ENCODE data around the gene GARNL3.

Gene GARNL3

DNA sequence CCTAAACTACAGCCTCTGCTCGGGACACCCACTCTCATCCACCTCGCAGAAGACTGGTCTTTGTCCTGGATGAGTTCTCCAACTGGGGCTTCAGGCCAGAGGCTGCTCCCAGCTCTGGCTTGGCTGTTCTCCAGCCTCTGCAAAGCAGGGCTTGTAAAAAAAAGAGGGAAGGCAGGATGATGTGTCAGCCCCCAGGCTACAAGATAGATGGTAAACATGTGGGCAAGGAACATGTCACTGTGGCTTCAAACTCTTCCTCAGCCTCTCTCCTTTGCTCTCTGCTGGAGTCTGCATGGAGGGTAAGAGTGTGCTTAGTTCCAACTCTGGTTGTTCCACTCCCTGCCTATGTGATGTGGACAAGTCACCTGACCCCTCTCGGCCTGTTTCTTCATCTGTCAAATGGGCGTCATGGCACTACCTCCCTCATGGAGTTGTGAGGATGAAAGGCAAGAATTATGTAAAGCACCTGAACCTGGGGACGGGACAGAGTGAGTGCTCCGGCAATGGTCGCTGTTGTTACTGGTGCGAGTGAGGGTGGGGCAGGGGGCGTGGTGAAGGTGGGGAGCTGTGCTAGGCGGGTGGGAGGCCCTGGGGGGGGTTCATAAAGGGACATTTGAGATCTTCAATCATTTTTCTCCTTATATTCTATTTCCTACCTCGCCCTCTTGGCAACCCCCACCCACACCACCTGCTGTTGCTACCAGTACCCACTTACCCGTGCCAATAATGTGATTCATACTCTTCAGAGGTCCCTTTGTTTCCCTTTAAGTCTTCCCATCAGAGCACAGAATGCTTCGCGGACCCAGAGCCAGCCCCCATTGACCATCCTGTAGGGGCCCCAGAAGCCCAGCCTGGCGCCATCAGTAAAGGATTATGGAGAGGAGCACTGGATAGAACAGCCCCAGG is 152.8 kb downstream of the GARNL3 start:
- no peak for DNase-seq (ENCODE audit: insufficient read length, low spot score)
- no peak for FAIRE-seq

DNA sequence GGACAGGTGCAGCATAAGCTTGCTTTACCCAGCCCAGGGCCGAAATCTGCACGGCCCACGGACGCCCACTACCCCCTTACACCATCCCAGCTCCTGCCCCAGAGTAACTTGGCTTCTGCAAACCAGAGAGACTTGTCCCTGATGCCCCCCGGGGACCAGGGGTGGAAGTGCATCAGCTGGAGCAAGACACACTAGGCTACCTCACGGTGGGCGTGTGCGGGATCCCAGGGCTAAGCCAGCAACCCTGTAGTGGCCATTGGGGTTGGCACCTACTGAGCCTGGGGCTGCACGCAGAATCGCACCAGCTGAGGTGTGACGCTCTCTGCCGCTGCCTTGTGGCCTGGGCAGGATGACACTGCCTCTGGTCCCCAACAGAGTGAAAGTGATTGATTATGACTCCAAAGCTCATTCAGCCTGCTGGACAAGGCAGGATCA is 153.5 kb downstream of the GARNL3 start:
- no peak for TF ChIP-seq POLR2A (IDR thresholded peaks at IDR 0.05; ENCODE audit: low read depth, low read length)
- no peak for TF ChIP-seq POU2F2 (IDR thresholded peaks at IDR 0.05; ENCODE audit: low read depth, low read length)
- no peak for TF ChIP-seq PAX5 (IDR thresholded peaks at IDR 0.05; ENCODE audit: insufficient read depth, low read length, severe bottlenecking)
- no peak for TF ChIP-seq SPI1 (IDR thresholded peaks at IDR 0.05; ENCODE audit: low read depth, low read length)
- no peak for TF ChIP-seq POLR2AphosphoS5 (IDR thresholded peaks at IDR 0.05; ENCODE audit: low read depth, low read length)
- TF ChIP-seq TAF1 (IDR thresholded peaks at IDR 0.05; ENCODE audit: low read depth, low read length), result no peak
- FAIRE-seq, result no peak
- DNase-seq (ENCODE audit: insufficient read length, low spot score), result peak; percentile 53

More for the DNA sequence above, 152.8 kb downstream of the GARNL3 start:
- no peak for TF ChIP-seq PAX5 (IDR thresholded peaks at IDR 0.05; ENCODE audit: insufficient read depth, low read length, severe bottlenecking)
- TF ChIP-seq POLR2A (IDR thresholded peaks at IDR 0.05; ENCODE audit: low read depth, low read length), result no peak
- TF ChIP-seq POU2F2 (IDR thresholded peaks at IDR 0.05; ENCODE audit: low read depth, low read length), result no peak
- TF ChIP-seq TAF1 (IDR thresholded peaks at IDR 0.05; ENCODE audit: low read depth, low read length), result no peak
- TF ChIP-seq SPI1 (IDR thresholded peaks at IDR 0.05; ENCODE audit: low read depth, low read length), result no peak
- TF ChIP-seq POLR2AphosphoS5 (IDR thresholded peaks at IDR 0.05; ENCODE audit: low read depth, low read length), result no peak

GRCh38 chr9:127419348-127419747 is 154.8 kb downstream of the GARNL3 start:
- TF ChIP-seq POU2F2 (IDR thresholded peaks at IDR 0.05; ENCODE audit: low read depth, low read length), result no peak
- no peak for TF ChIP-seq SPI1 (IDR thresholded peaks at IDR 0.05; ENCODE audit: low read depth, low read length)
- DNase-seq (ENCODE audit: insufficient read length, low spot score) (no peak), FAIRE-seq (no peak)

GRCh38 chr9:127421057-127421456 is 156.5 kb downstream of the GARNL3 start:
- TF ChIP-seq POLR2AphosphoS5 (IDR thresholded peaks at IDR 0.05; ENCODE audit: low read depth, low read length) (no peak), PAX5 (IDR thresholded peaks at IDR 0.05; ENCODE audit: insufficient read depth, low read length, severe bottlenecking) (no peak), SPI1 (IDR thresholded peaks at IDR 0.05; ENCODE audit: low read depth, low read length) (no peak), POLR2A (IDR thresholded peaks at IDR 0.05; ENCODE audit: low read depth, low read length) (no peak), TAF1 (IDR thresholded peaks at IDR 0.05; ENCODE audit: low read depth, low read length) (no peak), POU2F2 (IDR thresholded peaks at IDR 0.05; ENCODE audit: low read depth, low read length) (no peak)
- DNase-seq (ENCODE audit: insufficient read length, low spot score) (no peak), FAIRE-seq (no peak)

DNA sequence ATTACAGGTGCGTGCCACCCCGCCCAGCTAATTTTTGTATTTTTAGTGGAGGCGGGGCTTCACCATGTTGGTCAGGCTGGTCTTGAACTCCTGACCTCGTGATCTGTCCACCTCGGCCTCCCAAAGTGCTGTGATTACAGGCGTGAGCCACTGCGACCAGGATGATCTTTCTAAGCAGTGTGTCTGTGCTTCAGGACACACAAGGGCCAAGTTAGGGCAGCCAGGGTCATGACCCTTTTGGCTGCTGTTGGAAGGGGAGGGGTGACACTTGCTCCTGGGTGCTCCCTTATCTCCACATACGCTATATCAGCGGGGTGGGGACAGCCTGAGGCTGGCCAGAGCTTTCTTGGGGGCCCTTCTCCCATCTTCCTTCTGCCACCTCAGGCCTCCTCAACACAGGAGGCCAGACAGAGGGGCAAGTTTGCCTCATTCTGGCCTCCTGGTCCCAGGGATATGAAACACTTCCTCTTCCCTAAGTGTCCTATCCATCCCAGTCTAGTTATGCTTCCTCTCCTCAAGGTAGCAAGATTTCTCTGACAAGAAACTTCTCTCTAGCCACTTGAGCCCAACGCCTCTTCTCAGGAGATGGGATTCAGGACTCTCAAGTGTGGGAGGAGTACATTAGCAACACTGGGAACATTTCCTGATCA is 157.7 kb downstream of the GARNL3 start:
- no peak for TF ChIP-seq PAX5 (IDR thresholded peaks at IDR 0.05; ENCODE audit: insufficient read depth, low read length, severe bottlenecking)
- TF ChIP-seq TAF1 (IDR thresholded peaks at IDR 0.05; ENCODE audit: low read depth, low read length), result no peak
- no peak for TF ChIP-seq POLR2A (IDR thresholded peaks at IDR 0.05; ENCODE audit: low read depth, low read length)
- no peak for TF ChIP-seq SPI1 (IDR thresholded peaks at IDR 0.05; ENCODE audit: low read depth, low read length)
- TF ChIP-seq POU2F2 (IDR thresholded peaks at IDR 0.05; ENCODE audit: low read depth, low read length), result no peak
- no peak for TF ChIP-seq POLR2AphosphoS5 (IDR thresholded peaks at IDR 0.05; ENCODE audit: low read depth, low read length)
- no peak for DNase-seq (ENCODE audit: insufficient read length, low spot score)
- no peak for FAIRE-seq

DNA sequence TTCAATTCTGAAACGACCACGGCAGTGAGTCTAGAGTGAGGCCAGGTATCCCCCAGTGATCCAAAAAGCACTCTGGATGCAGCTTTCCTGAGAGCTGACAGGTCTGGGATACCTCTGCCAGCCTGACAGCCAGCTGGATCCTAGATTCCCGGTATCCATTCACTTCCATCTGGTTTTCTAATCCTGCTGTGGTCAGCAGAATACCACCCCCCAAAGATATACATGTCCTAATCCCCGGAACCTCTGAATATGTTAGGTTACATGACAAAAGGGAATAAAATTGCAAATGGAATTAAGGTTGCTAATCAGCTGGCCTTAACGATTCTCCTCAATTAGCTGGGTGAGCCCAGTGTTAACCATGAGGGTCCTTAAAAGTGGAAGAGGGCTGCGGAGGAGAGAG is 158.2 kb downstream of the GARNL3 start:
- DNase-seq (ENCODE audit: insufficient read length, low spot score) (no peak), FAIRE-seq (no peak)
- TF ChIP-seq SPI1 (IDR thresholded peaks at IDR 0.05; ENCODE audit: low read depth, low read length) (no peak), PAX5 (IDR thresholded peaks at IDR 0.05; ENCODE audit: insufficient read depth, low read length, severe bottlenecking) (no peak), TAF1 (IDR thresholded peaks at IDR 0.05; ENCODE audit: low read depth, low read length) (no peak), POU2F2 (IDR thresholded peaks at IDR 0.05; ENCODE audit: low read depth, low read length) (no peak), POLR2A (IDR thresholded peaks at IDR 0.05; ENCODE audit: low read depth, low read length) (no peak), POLR2AphosphoS5 (IDR thresholded peaks at IDR 0.05; ENCODE audit: low read depth, low read length) (no peak)

DNA sequence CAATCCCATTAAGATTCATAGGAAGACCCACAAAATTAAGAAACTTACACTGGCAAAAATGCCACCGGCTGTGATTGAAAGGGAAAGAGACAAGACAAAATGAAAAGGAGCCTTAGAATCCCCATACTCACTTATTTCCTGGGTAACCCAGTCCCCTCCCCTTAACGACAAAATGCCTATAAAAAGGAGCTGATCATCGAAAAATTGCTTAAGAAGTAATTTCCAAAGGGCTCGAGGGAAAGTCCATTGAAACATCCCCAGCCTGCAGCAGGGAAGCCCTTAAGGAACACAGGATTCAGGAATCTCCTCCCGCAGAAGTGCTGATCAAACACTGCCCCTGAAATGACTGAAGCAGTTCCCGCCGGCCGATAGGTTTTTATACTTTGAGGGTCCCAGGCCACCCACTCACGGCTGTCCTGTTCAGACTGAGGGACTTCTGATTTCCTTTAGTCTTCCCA is 158.9 kb downstream of the GARNL3 start:
- FAIRE-seq, result no peak

DNA sequence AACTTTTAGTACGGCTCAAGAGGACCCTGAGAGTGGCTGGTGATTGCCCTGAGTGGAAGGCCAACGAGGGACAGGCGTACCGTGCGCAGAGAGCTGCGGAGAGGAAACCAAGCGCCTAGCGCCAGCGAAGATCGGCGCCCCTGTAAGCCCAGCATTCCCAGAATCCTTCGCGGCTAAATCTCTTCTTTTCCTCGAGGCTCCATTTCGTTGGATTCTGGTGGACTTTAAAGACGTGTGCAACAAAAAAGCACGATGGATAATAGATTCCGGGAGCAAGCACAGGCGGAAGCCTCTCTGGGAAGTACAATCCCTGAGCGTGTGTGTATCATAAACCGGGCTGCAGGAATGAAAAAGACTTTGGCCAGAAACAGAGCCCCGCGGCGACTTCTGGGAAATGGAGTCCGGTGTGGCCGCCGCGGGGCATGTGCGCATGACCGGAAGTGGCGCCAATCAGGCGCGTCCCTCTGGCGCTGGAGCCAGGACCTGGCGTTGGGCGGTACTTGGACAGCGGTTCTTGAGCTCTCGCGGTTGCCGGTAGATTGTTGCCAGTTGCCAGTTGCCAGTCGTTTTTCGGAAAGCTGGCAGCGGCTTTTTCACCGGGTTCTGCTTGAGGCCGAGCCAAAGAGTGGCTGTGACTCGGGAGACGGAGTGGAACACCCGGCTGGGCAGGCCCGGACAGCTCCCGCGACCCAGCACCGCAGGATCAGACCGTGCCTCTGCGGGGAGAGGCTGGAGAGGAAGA is 159.5 kb downstream of the GARNL3 start, which contains the start of gene ZNF79:
Gene ZNF79, plus strand, starts transcription at position 449 of the 742 bp plus-strand sequence. CDS start 406 bp downstream, outside the sequence.
- TF ChIP-seq POLR2AphosphoS5 (IDR thresholded peaks at IDR 0.05; ENCODE audit: low read depth, low read length) (peak; percentile 93), TAF1 (IDR thresholded peaks at IDR 0.05; ENCODE audit: low read depth, low read length) (peak; percentile 57), SPI1 (IDR thresholded peaks at IDR 0.05; ENCODE audit: low read depth, low read length) (no peak), POLR2A (IDR thresholded peaks at IDR 0.05; ENCODE audit: low read depth, low read length) (peak; percentile 89)
- FAIRE-seq (peak; percentile 92), DNase-seq (ENCODE audit: insufficient read length, low spot score) (peak; percentile 94)

More for the DNA sequence above, 158.9 kb downstream of the GARNL3 start:
- no peak for TF ChIP-seq SPI1 (IDR thresholded peaks at IDR 0.05; ENCODE audit: low read depth, low read length)
- no peak for TF ChIP-seq POLR2A (IDR thresholded peaks at IDR 0.05; ENCODE audit: low read depth, low read length)
- no peak for TF ChIP-seq PAX5 (IDR thresholded peaks at IDR 0.05; ENCODE audit: insufficient read depth, low read length, severe bottlenecking)
- TF ChIP-seq POU2F2 (IDR thresholded peaks at IDR 0.05; ENCODE audit: low read depth, low read length), result no peak
- no peak for TF ChIP-seq TAF1 (IDR thresholded peaks at IDR 0.05; ENCODE audit: low read depth, low read length)
- no peak for TF ChIP-seq POLR2AphosphoS5 (IDR thresholded peaks at IDR 0.05; ENCODE audit: low read depth, low read length)
- no peak for DNase-seq (ENCODE audit: insufficient read length, low spot score)

GRCh38 chr9:127424676-127424999 is 160.1 kb downstream of the GARNL3 start:
- FAIRE-seq, result no peak
- no peak for DNase-seq (ENCODE audit: insufficient read length, low spot score)

More at GRCh38 chr9:127424676-127424999, 160.1 kb downstream of the GARNL3 start:
- TF ChIP-seq POLR2A (IDR thresholded peaks at IDR 0.05; ENCODE audit: low read depth, low read length), result no peak

All from GM12891 (cell line).